ENCODE data around the gene RNU6-9. TPM values are rescaled to one million over a fixed set of nuclear protein-coding genes. Genes with fewer than 3 reads are reported as not detected.

The RNU6-9 gene
- total RNA-seq, 1 donor from 2014 or later: not detected

DNA sequence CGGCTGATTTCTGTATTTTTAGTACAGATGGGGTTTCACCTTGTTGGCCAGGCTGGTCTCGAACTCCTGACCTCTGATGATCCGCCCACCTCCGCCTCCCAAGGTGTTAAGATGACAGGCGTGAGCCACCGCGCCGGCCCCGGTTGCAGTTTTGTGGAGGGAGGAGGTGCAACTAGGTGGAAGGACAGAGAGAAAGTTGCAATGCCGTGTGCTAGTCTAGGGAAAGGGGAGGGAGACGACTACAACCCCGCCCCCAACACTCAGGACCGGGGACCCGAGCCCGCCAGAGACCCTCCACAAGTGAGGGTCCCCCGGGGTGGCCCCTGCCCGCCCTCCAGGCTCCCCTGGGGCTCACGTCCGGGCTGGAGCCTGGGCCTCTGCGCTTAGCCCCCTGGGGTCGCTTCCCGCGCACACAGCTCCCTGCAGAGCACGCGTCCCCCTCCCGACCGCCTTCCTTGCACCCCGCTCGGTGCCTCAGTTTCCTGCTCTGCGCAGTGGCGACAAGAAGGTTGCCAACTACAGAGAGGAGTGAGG, 31.3 kb downstream of the RNU6-9 start:
- Mint-ChIP-seq H3K4me3 (peak overlapping the region; percentile 82), H3K9me3 (no peaks in the 10 kb centered on the region), H3K27me3 (peaks cover 11% of the 10 kb centered on the region), H3K27ac (no peak overlapping the region), H3K36me3 (no peaks in the 10 kb centered on the region), H3K4me1 (ENCODE audit: unreplicated experiment) (peaks cover 5% of the 10 kb centered on the region)
- DNase-seq (ENCODE audit: extremely low spot score, unreplicated experiment): peak; percentile 70
- TF ChIP-seq, protein P1, sequence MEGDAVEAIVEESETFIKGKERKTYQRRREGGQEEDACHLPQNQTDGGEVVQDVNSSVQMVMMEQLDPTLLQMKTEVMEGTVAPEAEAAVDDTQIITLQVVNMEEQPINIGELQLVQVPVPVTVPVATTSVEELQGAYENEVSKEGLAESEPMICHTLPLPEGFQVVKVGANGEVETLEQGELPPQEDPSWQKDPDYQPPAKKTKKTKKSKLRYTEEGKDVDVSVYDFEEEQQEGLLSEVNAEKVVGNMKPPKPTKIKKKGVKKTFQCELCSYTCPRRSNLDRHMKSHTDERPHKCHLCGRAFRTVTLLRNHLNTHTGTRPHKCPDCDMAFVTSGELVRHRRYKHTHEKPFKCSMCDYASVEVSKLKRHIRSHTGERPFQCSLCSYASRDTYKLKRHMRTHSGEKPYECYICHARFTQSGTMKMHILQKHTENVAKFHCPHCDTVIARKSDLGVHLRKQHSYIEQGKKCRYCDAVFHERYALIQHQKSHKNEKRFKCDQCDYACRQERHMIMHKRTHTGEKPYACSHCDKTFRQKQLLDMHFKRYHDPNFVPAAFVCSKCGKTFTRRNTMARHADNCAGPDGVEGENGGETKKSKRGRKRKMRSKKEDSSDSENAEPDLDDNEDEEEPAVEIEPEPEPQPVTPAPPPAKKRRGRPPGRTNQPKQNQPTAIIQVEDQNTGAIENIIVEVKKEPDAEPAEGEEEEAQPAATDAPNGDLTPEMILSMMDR (conservative IDR thresholded peaks at IDR 0.05): no peak

DNA sequence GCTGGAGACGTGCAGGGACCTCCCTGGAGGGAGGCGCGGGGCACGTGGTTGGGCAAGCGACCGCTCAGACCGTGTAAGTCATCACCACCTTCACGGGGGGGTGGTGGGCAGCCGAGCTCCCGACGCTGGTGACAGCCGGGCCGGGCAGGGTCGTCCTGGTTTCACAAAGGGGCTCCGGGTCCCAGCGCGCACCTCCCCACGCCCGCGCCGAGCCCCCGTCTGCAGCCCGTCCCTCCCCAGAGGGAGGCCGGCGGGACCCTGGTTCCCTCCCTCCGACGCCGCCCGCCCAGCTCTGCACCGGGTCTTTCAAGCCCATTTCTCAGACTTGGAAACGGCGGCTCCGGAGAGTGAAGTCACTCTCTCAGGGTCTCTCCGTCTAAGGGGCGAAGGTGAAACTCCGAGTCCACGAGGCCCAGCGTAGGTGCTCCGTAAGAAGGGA, 31.8 kb downstream of the RNU6-9 start:
- Mint-ChIP-seq H3K9me3 (no peaks in the 10 kb centered on the region), H3K27ac (peak overlapping the region; percentile 50), H3K4me3 (peak overlapping the region; percentile 82), H3K4me1 (ENCODE audit: unreplicated experiment) (peaks cover 5% of the 10 kb centered on the region), H3K27me3 (peaks cover 11% of the 10 kb centered on the region), H3K36me3 (no peaks in the 10 kb centered on the region)
- TF ChIP-seq, protein P1 (conservative IDR thresholded peaks at IDR 0.05): no peak
- no peak for DNase-seq (ENCODE audit: extremely low spot score, unreplicated experiment)

GRCh38 chr19:925526-926322, 32.4 kb downstream of the RNU6-9 start, which contains the start of gene ARID3A:
TSS of gene ARID3A (plus strand) at chr19:926035. CDS start at chr19:929529, 3,494 bp downstream.
- TF ChIP-seq, protein P1 (conservative IDR thresholded peaks at IDR 0.05): no peak
- Mint-ChIP-seq H3K36me3 (no peaks in the 10 kb centered on the region), H3K27ac (peak within 1 kb of the TSS; percentile 50), H3K4me1 (ENCODE audit: unreplicated experiment) (peaks cover 5% of the 10 kb centered on the region), H3K9me3 (no peaks in the 10 kb centered on the region), H3K27me3 (peaks cover 9% of the 10 kb centered on the region), H3K4me3 (peak within 1 kb of the TSS; percentile 90)
- DNase-seq (ENCODE audit: extremely low spot score, unreplicated experiment): peak; percentile 85

DNA sequence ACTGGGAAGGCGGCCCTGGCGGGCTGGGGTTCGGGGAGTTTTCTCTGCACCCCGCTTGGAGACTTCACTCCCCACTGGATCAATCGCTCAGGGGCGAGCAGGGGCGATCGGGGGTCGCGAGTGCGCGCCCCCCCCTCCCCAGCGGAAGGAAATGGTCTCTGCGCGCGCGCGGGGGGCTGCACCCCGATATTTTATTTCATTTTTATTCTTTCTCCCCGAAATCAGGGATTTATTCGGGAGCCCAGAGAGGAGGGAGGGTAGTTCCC, 33.0 kb downstream of the RNU6-9 start:
- H3K4me3 Mint-ChIP-seq: peak overlapping the region; percentile 79
- TF ChIP-seq, protein P1 (conservative IDR thresholded peaks at IDR 0.05): no peak
- no peaks in the 10 kb centered on the region for H3K36me3 Mint-ChIP-seq
- H3K27ac Mint-ChIP-seq: no peak overlapping the region
- DNase-seq (ENCODE audit: extremely low spot score, unreplicated experiment): no peak
- H3K27me3 Mint-ChIP-seq: peaks cover 4% of the 10 kb centered on the region
- H3K9me3 Mint-ChIP-seq: no peaks in the 10 kb centered on the region
- peaks cover 5% of the 10 kb centered on the region for H3K4me1 Mint-ChIP-seq (ENCODE audit: unreplicated experiment)

- H3K4me1 Mint-ChIP-seq (ENCODE audit: unreplicated experiment): peaks cover 6% of the 10 kb centered on the region
- H3K4me3 Mint-ChIP-seq: peak overlapping the region; percentile 90
- no peaks in the 10 kb centered on the region for H3K9me3 Mint-ChIP-seq
- TF ChIP-seq, protein P1 (conservative IDR thresholded peaks at IDR 0.05): no peak
- H3K27me3 Mint-ChIP-seq: no peaks in the 10 kb centered on the region
- no peaks in the 10 kb centered on the region for H3K36me3 Mint-ChIP-seq
- H3K27ac Mint-ChIP-seq: no peak overlapping the region
- peak; percentile 76 for DNase-seq (ENCODE audit: extremely low spot score, unreplicated experiment)
Observed at GRCh38 chr19:926589-927350, 33.5 kb downstream of the RNU6-9 start.

Data from type B pancreatic cell (in vitro differentiated cells).